K562 (cell line): ENCODE measurements around the gene NECAB3. TPM values are rescaled to one million over a fixed set of nuclear protein-coding genes. Genes with fewer than 3 reads are reported as not detected.

ENCODE experiments used
- ATF1 ChIP-seq, 2 experiments: fragments of 450-650 bp in 1 of 2; IDR thresholded peaks; 2 replicates each; pipeline ENCODE4 v1.6.1; 2016; ENCODE audit warnings: missing compliant biosample characterization in 1 of 2, missing genetic modification characterization in 1 of 2
- FOXA1 ChIP-seq: fragments of 450-650 bp; IDR thresholded peaks from 2 replicates; pipeline ENCODE4 v1.6.1; 2016; ENCODE audit warnings: mild to moderate bottlenecking, borderline replicate concordance
- GTF2A2 ChIP-seq: IDR thresholded peaks from 2 replicates; pipeline ENCODE4 v1.6.1; 2016; ENCODE audit warnings: mild to moderate bottlenecking, missing genetic modification characterization, missing compliant biosample characterization
- HSF4 ChIP-seq: fragments of 250-450 bp; sonication (Bioruptor Pico); IDR thresholded peaks from 2 replicates; pipeline ENCODE4 v2.1.2; 2022; ENCODE audit warnings: mild to moderate bottlenecking, moderate library complexity, borderline replicate concordance
- IFI16 ChIP-seq: fragments of 250-450 bp; sonication (Bioruptor Pico); IDR thresholded peaks from 2 replicates; pipeline ENCODE4 v2.1.2; 2022; ENCODE audit warnings: mild to moderate bottlenecking, inconsistent platforms
- MYC ChIP-seq, 2 experiments: fragments of 250-450 bp in 1 of 2; sonication (Bioruptor Pico) in 1 of 2; IDR thresholded peaks; 2 replicates each; pipeline versions ENCODE4 v1.5.1 to v1.6.1; 2012 to 2021; ENCODE audit warnings: low read depth in 2 of 2, borderline replicate concordance in 1 of 2, improper control_type of control experiment in 1 of 2, low read length in 1 of 2, mild to moderate bottlenecking in 1 of 2, moderate library complexity in 1 of 2
- NEUROD1 ChIP-seq: fragments of 150-350 bp; IDR thresholded peaks from 2 replicates; pipeline ENCODE4 v1.6.1; 2014; ENCODE audit warnings: borderline replicate concordance, low read length, low read depth; ENCODE audit not compliant: partially characterized antibody
- PYGO2 ChIP-seq: fragments of 450-650 bp; IDR thresholded peaks from 2 replicates; pipeline ENCODE4 v1.6.1; 2016; ENCODE audit warnings: mild to moderate bottlenecking, missing genetic modification characterization, moderate library complexity, missing compliant biosample characterization
- RBM39 ChIP-seq: fragments of 200-400 bp; formaldehyde crosslinking; optimal IDR thresholded peaks from 2 replicates; pipeline ENCODE3; 2018; ENCODE audit warnings: low read depth, low read length
- TAL1 ChIP-seq: fragments of 450-650 bp; IDR thresholded peaks from 2 replicates; pipeline ENCODE4 v1.6.1; 2016; ENCODE audit warnings: mild to moderate bottlenecking
- ZNF143 ChIP-seq: sonication (generic); formaldehyde crosslinking; IDR thresholded peaks from 2 replicates; pipeline ENCODE4 v1.9.0; 2022; ENCODE audit warnings: mild to moderate bottlenecking, missing genetic modification reagents
- ZNF217 ChIP-seq: sonication (generic); formaldehyde crosslinking; IDR thresholded peaks from 2 replicates; pipeline ENCODE4 v1.8.0; 2022; ENCODE audit warnings: mild to moderate bottlenecking, missing genetic modification reagents
- ZNF224 ChIP-seq: sonication (generic); formaldehyde crosslinking; IDR thresholded peaks from 2 replicates; pipeline ENCODE4 v1.8.0; 2022; ENCODE audit warnings: mild to moderate bottlenecking, missing genetic modification reagents
- ZNF23 ChIP-seq: fragments of 250-450 bp; sonication (Bioruptor Pico); IDR thresholded peaks from 2 replicates; pipeline ENCODE4 v1.4.0; 2020; ENCODE audit warnings: mild to moderate bottlenecking
- ZNF239 ChIP-seq: fragments of 250-450 bp; sonication (Bioruptor Pico); IDR thresholded peaks from 2 replicates; pipeline ENCODE4 v1.4.0; 2020; ENCODE audit warnings: mild to moderate bottlenecking
- ZNF354B ChIP-seq: fragments of 250-450 bp; sonication (Bioruptor Pico); IDR thresholded peaks from 2 replicates; pipeline ENCODE4 v1.4.0; 2020
- polyA plus RNA-seq, 8 experiments: library from polyadenylated mRNA; depleted of rRNA in 4 of 8; stranded (reverse) in 5 of 8; unstranded in 3 of 8; fragments of >200 nt; fragmentation: Nextera tagmentation in 2 of 8; fragmentation: Illumina TruSeq in 1 of 8; extraction: Ambion mirVana in 2 of 8; extraction: Trizol in 1 of 8; gene quantifications; 2 replicates each; pipeline versions ENCODE4 v1.2.1 to v1.2.3, GENCODE V29; 2011 to 2014; ENCODE audit warnings: inconsistent platforms in 1 of 8, missing spikeins in 1 of 8
- total RNA-seq, 7 experiments: library from RNA; depleted of rRNA in 6 of 7; stranded (reverse); fragments of >200 nt in 6 of 7; fragmentation: Illumina TruSeq in 2 of 7; extraction: Trizol in 2 of 7; gene quantifications; 2 replicates each; pipeline versions ENCODE4 v1.2.1 to v1.2.3, GENCODE V29; 2011 to 2021; ENCODE audit warnings: low replicate concordance in 1 of 7
- TF ChIP-seq, protein P1 (sequence below): fragments of 450-650 bp; IDR thresholded peaks from one replicate; pipeline ENCODE4 v1.6.1; 2018; ENCODE audit warnings: mild to moderate bottlenecking, moderate library complexity; ENCODE audit not compliant: partially characterized antibody
- TF ChIP-seq, protein P2 (sequence below): sonication (generic); formaldehyde crosslinking; IDR thresholded peaks from 2 replicates; pipeline ENCODE4 v1.8.1; 2023; ENCODE audit warnings: mild to moderate bottlenecking, missing genetic modification reagents
- TF ChIP-seq, protein P3 (sequence below), 3 experiments: fragments of 200-800 bp in 1 of 3; fragments of 250-450 bp in 1 of 3; fragments of 450-650 bp in 1 of 3; sonication (Bioruptor Pico) in 1 of 3; sonication (Bioruptor generic) in 1 of 3; formaldehyde crosslinking in 1 of 3; IDR thresholded peaks; 2 replicates each; pipeline versions ENCODE4 v1.6.1 to v1.8.0; 2016 to 2022; ENCODE audit warnings: mild to moderate bottlenecking in 2 of 3, missing genetic modification characterization in 2 of 3, missing compliant biosample characterization in 1 of 3, moderate library complexity in 1 of 3

NECAB3 gene
- total and polyA plus RNA-seq, 9 of the 15 experiments (the other 6 are each of a cell fraction or from before 2014, with no cell fraction given) = 0.94 to 63.3 (median 31.5) TPM

DNA sequence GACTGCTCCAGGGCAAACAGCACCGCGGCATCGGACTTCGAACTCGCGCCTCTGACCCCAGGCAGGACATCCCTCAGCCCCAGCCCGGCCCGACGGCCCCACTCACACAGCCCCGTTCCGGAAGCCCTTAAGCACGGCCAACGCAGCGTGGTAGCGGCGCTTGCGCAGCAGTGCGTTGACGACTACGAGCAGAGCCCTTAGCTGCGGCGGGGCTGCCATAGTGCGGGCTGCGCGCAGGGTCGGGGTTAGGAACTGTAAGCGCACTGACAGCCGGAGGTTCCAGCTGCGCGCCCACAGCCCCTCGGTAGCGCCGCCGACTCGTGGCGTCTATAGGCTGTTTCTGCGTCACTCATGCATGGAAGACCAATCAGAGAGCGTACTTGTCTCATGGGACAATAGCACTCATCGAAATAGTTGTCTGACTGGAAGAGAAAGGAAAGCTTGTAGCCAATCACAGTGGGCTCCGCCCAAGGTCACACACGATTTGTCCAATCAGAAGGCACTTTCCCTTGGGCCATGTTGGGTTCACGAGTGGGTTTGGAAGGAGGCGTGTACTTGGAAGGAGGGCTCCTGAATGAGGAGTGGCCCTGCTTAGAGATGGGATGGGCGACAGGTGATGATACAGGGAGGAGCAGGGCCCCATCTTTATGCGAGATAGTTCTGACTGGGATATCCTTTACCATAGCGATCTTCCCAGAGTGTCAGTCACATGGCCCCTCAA lies 45.9 kb upstream of the NECAB3 start, which contains the start of gene PXMP4 (continued):
- TF ChIP-seq HSF4 (CRISPR knock-in tag) = no peak
- TF ChIP-seq ATF1 (CRISPR knock-in tag; IDR thresholded peaks at IDR 0.05) = no peak
- peak; percentile 92 for TF ChIP-seq ATF1 (tag; IDR thresholded peaks at IDR 0.05)
- TF ChIP-seq, protein P1, sequence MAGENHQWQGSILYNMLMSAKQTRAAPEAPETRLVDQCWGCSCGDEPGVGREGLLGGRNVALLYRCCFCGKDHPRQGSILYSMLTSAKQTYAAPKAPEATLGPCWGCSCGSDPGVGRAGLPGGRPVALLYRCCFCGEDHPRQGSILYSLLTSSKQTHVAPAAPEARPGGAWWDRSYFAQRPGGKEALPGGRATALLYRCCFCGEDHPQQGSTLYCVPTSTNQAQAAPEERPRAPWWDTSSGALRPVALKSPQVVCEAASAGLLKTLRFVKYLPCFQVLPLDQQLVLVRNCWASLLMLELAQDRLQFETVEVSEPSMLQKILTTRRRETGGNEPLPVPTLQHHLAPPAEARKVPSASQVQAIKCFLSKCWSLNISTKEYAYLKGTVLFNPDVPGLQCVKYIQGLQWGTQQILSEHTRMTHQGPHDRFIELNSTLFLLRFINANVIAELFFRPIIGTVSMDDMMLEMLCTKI = no peak
- TF ChIP-seq PYGO2 (tag) = no peak
- TF ChIP-seq ZNF23 (CRISPR knock-in tag) = no peak
- TF ChIP-seq TAL1 = no peak
- TF ChIP-seq IFI16 (CRISPR knock-in tag) = no peak
- no peak for TF ChIP-seq FOXA1
- peak; percentile 98 for TF ChIP-seq NEUROD1
- TF ChIP-seq ZNF239 = no peak
- peak; percentile 39 for TF ChIP-seq MYC (IDR thresholded peaks at IDR 0.05; ENCODE audit: low read depth, low read length)
- no peak for TF ChIP-seq MYC (CRISPR knock-in tag; IDR thresholded peaks at IDR 0.05; ENCODE audit: borderline replicate concordance, low read depth)
- 0 out of 2 replicates have a peak, but pooled peaks have one; percentile 36 for TF ChIP-seq ZNF143 (CRISPR knock-in tag)
- TF ChIP-seq ZNF224 (CRISPR knock-in tag) = no peak
- no peak for TF ChIP-seq RBM39
- TF ChIP-seq, protein P2, sequence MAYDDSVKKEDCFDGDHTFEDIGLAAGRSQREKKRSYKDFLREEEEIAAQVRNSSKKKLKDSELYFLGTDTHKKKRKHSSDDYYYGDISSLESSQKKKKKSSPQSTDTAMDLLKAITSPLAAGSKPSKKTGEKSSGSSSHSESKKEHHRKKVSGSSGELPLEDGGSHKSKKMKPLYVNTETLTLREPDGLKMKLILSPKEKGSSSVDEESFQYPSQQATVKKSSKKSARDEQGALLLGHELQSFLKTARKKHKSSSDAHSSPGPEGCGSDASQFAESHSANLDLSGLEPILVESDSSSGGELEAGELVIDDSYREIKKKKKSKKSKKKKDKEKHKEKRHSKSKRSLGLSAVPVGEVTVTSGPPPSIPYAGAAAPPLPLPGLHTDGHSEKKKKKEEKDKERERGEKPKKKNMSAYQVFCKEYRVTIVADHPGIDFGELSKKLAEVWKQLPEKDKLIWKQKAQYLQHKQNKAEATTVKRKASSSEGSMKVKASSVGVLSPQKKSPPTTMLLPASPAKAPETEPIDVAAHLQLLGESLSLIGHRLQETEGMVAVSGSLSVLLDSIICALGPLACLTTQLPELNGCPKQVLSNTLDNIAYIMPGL (CRISPR knock-in tag) = no peak
- TF ChIP-seq, protein P3, sequence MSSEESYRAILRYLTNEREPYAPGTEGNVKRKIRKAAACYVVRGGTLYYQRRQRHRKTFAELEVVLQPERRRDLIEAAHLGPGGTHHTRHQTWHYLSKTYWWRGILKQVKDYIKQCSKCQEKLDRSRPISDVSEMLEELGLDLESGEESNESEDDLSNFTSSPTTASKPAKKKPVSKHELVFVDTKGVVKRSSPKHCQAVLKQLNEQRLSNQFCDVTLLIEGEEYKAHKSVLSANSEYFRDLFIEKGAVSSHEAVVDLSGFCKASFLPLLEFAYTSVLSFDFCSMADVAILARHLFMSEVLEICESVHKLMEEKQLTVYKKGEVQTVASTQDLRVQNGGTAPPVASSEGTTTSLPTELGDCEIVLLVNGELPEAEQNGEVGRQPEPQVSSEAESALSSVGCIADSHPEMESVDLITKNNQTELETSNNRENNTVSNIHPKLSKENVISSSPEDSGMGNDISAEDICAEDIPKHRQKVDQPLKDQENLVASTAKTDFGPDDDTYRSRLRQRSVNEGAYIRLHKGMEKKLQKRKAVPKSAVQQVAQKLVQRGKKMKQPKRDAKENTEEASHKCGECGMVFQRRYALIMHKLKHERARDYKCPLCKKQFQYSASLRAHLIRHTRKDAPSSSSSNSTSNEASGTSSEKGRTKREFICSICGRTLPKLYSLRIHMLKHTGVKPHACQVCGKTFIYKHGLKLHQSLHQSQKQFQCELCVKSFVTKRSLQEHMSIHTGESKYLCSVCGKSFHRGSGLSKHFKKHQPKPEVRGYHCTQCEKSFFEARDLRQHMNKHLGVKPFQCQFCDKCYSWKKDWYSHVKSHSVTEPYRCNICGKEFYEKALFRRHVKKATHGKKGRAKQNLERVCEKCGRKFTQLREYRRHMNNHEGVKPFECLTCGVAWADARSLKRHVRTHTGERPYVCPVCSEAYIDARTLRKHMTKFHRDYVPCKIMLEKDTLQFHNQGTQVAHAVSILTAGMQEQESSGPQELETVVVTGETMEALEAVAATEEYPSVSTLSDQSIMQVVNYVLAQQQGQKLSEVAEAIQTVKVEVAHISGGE (CRISPR knock-in tag; IDR thresholded peaks at IDR 0.05) = peak in 1 of 3 experiments; percentile 67; a peak in 1 of 6 replicates
- TF ChIP-seq GTF2A2 (tag) = no peak
- TF ChIP-seq ZNF217 (CRISPR knock-in tag) = no peak
- no peak for TF ChIP-seq ZNF354B (CRISPR knock-in tag)
